ENCODE measurements around the gene OBSL1. TPM values are rescaled to one million over a fixed set of nuclear protein-coding genes. Genes with fewer than 3 reads are reported as not detected.

OBSL1 gene
- total RNA-seq, 2 donors from 2014 or later = 40.7 to 57.7 TPM

DNA sequence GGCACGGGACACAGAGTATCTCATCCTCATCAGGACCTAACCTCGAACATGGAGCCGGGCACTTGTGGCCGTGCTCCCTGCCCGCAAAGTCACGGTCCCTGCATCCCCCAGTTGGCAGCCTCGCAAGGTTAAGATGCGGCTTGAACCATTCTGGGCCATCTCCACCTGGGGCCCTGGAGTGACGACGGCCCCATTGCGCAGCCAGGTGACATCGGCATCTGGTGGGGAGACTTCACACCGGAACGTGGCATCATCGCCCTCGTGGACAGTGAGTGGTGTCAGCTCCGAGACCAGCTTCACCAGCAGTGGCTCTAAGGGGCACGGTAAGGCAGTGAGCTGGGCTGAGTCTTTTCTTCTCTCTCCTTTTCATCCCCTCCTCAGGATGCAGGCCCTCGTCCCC, 14.9 kb downstream of the OBSL1 start:
- intact Hi-C loops (cut with DNase I) = no loop called here
- no peak for DNase-seq (ENCODE audit: low spot score)

GRCh38 chr2:219555956-219556355, 15.4 kb downstream of the OBSL1 start:
- no peak for DNase-seq (ENCODE audit: low spot score)
- intact Hi-C loops (cut with DNase I) = no loop called here

DNA sequence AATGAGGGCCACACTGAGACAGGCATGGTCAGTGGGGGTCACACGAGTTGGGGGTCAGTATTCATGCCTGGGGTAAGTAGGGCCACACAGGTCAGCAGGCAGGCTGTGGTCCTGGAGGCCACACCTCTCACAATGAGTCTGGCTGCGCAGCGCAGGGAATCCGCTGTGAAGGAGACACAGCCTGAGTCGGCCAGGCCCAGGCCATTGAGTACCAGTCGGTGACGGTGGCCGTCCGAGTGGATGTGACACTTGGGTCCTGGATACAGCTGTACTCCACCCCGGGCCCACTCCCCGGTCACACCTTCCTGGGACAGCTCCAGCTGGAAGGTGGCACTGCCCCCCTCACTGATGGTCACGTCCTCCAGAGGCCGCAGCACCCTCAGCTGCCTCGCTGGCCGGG, 17.0 kb downstream of the OBSL1 start:
- peak; percentile 79 for DNase-seq (ENCODE audit: low spot score)
- intact Hi-C loops (cut with DNase I) = no loop called here

GRCh38 chr2:219553463-219553963, 17.8 kb downstream of the OBSL1 start:
- DNase-seq (ENCODE audit: low spot score) = no peak
- intact Hi-C loops (cut with DNase I) = no loop called here

DNA sequence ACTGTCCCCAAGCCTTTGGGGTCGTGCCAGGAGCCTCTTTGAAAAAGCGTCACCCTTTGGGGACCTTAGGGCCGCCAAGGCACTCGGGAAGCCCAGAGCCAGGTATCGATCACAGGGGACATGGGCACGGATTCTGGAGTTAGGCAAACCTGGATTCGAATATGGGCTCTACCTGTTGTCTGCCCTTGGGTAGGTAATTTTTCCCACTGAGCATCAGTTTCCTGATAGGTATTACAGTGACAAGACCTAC, 18.2 kb downstream of the OBSL1 start:
- DNase-seq (ENCODE audit: low spot score) = no peak
- intact Hi-C loops (cut with DNase I) = no loop called here

DNA sequence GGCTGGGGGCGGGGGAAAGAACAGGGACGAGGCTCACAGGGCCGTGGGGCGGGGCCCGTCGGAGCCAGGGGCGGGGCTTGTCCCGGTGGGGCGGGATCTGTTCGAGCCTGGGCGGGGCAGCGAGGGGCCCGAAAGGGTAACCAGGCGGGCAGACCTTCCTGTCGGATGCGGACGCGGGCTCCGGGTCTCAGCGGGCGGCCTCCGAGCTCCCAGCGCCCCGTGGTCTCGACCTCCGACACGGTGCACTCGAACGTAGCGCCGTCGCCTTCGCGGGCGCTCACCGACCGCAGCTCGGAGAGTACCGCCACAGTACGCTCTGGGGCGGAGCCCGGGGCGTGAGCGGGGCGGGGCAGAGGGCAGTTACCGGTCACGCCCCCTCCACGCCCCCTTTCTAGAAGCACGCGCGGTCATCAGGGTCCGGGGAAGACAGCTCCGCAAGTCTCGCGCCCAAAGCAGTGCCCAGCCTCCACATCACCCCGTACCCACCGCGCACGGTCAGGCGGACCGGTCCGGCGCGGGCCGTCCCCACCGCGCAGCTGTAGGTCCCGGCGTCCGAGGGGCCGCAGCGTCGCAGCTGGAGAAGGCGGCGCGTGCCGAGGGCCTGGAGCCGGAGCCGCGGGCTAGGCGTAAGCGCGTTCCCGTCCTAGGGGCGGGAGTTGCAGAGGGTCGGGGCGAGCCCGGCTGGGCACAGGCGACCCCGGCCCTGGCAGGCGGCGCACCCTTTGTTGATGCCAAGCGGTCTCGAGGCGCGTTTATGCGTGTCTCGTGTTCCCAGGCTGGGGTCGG, 18.8 kb downstream of the OBSL1 start:
- peak; percentile 95 for DNase-seq (ENCODE audit: low spot score)
- intact Hi-C loops (cut with DNase I) = no loop called here

GRCh38 chr2:219551441-219552381, 19.6 kb downstream of the OBSL1 start:
- intact Hi-C loops (cut with DNase I) = no loop called here
- DNase-seq (ENCODE audit: low spot score) = peak; percentile 83

- DNase-seq (ENCODE audit: low spot score) = no peak
- intact Hi-C loops (cut with DNase I) = loop anchor here in 1 of 2 donors (10.0 kb wide), 1 partner anchor 95 kb away; no protein-coding TSS in a partner anchor
These were observed 21.7 kb downstream of the OBSL1 start for GRCh38 chr2:219549619-219550018.

- intact Hi-C loops (cut with DNase I) = loop anchor here in 1 of 2 donors (10.0 kb wide), 1 partner anchor 96 kb away; no protein-coding TSS in a partner anchor
- no peak for DNase-seq (ENCODE audit: low spot score)
These were observed 22.3 kb downstream of the OBSL1 start for GRCh38 chr2:219548990-219549389.

GRCh38 chr2:219547621-219548020, 23.7 kb downstream of the OBSL1 start:
- intact Hi-C loops (cut with DNase I) = loop anchor here in 1 of 2 donors (10.0 kb wide), 1 partner anchor 97 kb away; no protein-coding TSS in a partner anchor
- DNase-seq (ENCODE audit: low spot score) = no peak

DNA sequence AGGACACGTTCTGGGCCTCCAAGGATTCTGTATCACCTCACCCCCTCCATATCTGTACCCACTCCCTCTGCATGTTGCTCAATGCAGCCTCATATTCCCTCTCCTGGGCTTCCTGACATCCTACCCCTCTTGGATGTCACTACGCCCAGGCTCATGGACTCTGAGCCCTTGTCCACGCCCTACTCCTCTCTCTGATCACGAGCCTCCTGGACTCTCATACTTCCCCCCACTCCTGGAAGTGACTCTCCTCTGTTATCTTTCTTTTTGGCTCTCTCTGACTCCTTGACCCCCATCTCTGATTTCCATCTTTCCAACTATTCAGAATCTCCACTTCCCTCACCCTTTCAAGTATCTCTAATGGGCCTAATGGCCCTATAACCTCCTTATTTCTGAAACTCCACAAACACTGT, 25.4 kb downstream of the OBSL1 start:
- intact Hi-C loops (cut with DNase I) = loop anchor here (2.0 to 10.0 kb wide), 2 partner anchors 93 to 99 kb away; no protein-coding TSS in a partner anchor
- no peak for DNase-seq (ENCODE audit: low spot score)

DNA sequence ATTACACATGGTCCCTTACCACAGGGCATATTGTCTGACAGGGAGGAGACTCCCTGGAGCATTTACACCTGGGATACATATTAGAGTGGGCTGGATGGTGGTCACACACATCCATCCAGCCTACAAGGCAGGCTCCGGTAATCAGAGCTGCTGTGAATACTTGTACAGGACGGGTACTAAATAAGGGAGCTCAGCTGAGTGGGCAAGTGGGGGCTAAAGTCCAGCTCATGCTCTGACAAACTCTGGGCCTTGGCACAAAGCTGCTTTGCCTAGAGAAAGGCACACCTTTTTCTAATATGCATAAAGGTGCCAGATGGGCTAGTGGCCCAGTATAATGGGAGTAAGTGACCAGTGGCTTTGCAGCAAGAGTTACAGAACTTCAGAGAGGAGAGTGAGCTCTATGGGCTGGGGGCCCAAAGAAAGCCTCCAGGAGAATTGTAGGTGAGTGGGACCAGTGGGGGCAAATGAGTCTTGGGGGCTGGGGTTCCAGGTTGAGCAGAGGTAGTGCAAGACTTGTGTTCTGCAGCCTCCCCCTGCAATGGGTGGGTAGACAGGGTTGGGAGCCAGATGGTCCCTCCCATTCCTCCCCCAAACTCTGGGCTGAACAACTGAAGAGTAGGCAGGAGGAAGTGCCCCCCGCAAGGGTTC, 25.9 kb downstream of the OBSL1 start:
- intact Hi-C loops (cut with DNase I) = loop anchor here (2.0 to 10.0 kb wide), 2 partner anchors 93 to 99 kb away; no protein-coding TSS in a partner anchor
- DNase-seq (ENCODE audit: low spot score) = no peak

GRCh38 chr2:219544567-219544966, 26.8 kb downstream of the OBSL1 start:
- intact Hi-C loops (cut with DNase I) = loop anchor here (2.0 to 10.0 kb wide), 2 partner anchors 94 to 100 kb away; no protein-coding TSS in a partner anchor
- no peak for DNase-seq (ENCODE audit: low spot score)

DNA sequence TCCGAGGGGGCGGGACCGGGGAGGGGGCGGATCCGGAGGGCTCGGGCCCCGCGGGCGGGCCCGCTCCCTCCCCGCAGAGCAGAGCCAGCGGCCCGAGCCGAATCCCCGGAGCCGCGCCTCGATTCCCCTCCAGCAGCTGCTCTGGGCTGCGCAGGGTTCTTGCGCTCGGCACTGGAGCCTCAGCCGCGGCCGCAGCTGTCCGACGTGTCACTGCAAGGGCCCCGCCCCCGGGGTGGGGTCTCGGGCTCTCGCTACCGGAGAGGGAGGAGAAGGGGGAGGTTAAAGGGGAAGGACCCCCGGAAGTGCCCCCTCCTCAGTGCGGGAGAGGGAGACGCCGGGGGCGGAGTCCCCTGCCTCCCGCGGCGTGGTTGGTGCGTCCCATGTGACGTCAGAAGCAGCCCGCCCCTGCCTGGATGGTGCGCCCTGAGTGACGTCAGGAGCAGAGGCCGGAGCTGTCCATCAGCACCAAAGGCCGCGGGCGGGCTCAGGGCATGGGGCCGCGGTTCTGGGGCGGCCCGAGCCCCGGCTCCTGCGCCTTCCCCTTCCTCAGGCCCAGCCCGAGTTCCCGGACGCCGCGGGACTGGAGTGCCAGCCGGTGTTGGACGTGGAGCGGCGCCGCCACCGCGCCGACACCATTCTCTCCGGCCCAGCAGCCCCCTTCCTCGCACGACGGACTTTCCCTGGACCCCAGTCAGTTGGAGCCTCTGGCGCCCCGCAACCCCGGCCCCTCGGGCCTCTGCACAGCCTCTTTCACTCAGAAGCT, 27.6 kb downstream of the OBSL1 start, which contains the start of the genes CHPF and TMEM198:
TSS of gene CHPF (minus strand) at position 214 of the 763 bp plus-strand sequence. CDS start 271 bp downstream, outside the sequence.
TSS of gene TMEM198 (plus strand) at position 433 of the 763 bp plus-strand sequence. CDS start 700 bp downstream, outside the sequence.
- intact Hi-C loops (cut with DNase I) = loop anchor here (2.0 to 10.0 kb wide), 3 partner anchors 95 to 145 kb away; no protein-coding TSS in a partner anchor
- peak; percentile 100 for DNase-seq (ENCODE audit: low spot score)

- no peak for DNase-seq (ENCODE audit: low spot score)
- intact Hi-C loops (cut with DNase I) = loop anchor here (2.0 to 10.0 kb wide), 2 partner anchors 102 to 146 kb away; no protein-coding TSS in a partner anchor
These were observed 28.3 kb downstream of the OBSL1 start for GRCh38 chr2:219542931-219543595.

GRCh38 chr2:219541611-219542180, 29.6 kb downstream of the OBSL1 start:
- intact Hi-C loops (cut with DNase I) = loop anchor here (2.0 to 10.0 kb wide), 2 partner anchors 103 to 147 kb away; no protein-coding TSS in a partner anchor
- DNase-seq (ENCODE audit: low spot score) = peak; percentile 93
